CD14-positive monocyte (primary cell): ENCODE data around the gene CAMTA1. TPM values are rescaled to one million over a fixed set of nuclear protein-coding genes. Genes with fewer than 3 reads are reported as not detected.
A peak's percentile ranks its signal among the peaks of the same experiment; 100 is the strongest.

Experiments
- DNase-seq, 3 donors: peaks; one replicate each; pipeline ENCODE4 v3.0.0-alpha.2; 2011 to 2022
- H2AFZ ChIP-seq: 2 replicates; pipeline ENCODE4 v1.6.0; 2012; ENCODE audit warnings: mild to moderate bottlenecking, low read depth, low read length, inconsistent platforms; ENCODE audit not compliant: insufficient read depth, poor library complexity, severe bottlenecking
- H3K27ac ChIP-seq, 2 donors: 1 replicate in 1 of 2; 2 replicates in 1 of 2; pipeline ENCODE4 v1.5.1; 2012 to 2013; ENCODE audit warnings: low read length in 2 of 2, control low read depth in 1 of 2, inconsistent platforms in 1 of 2, low read depth in 1 of 2, mild to moderate bottlenecking in 1 of 2
- H3K27me3 ChIP-seq, 2 donors: one replicate each; pipeline versions ENCODE4 v1.6.0 to v1.6.1; 2011 to 2013; ENCODE audit warnings: low read length in 2 of 2; ENCODE audit not compliant: control insufficient read depth in 2 of 2, insufficient read depth in 2 of 2
- H3K36me3 ChIP-seq, 2 donors: replicated peaks in 1 of 2; 1 replicate in 1 of 2; 2 replicates in 1 of 2; pipeline versions ENCODE4 v1.5.1 to v1.6.1; 2012 to 2013; ENCODE audit warnings: low read length in 2 of 2, control low read depth in 1 of 2, inconsistent platforms in 1 of 2, mild to moderate bottlenecking in 1 of 2; ENCODE audit not compliant: insufficient read depth in 2 of 2, control insufficient read depth in 1 of 2
- H3K4me1 ChIP-seq, 2 donors: 1 replicate in 1 of 2; 2 replicates in 1 of 2; pipeline versions ENCODE4 v1.5.1 to v1.6.1; 2012 to 2013; ENCODE audit warnings: low read length in 2 of 2, control low read depth in 1 of 2, inconsistent platforms in 1 of 2, mild to moderate bottlenecking in 1 of 2, moderate library complexity in 1 of 2; ENCODE audit not compliant: insufficient read depth in 2 of 2, control insufficient read depth in 1 of 2
- H3K4me2 ChIP-seq: replicated peaks from 2 replicates; pipeline ENCODE3; 2012; ENCODE audit warnings: low read length, moderate library complexity, mild to moderate bottlenecking; ENCODE audit not compliant: poor library complexity, severe bottlenecking; ENCODE audit errors: extremely low read depth
- H3K4me3 ChIP-seq, 3 experiments: fragments of 200-600 bp in 1 of 3; sonication (generic) in 1 of 3; replicated peaks in 1 of 3; 1 replicate in 2 of 3; 2 replicates in 1 of 3; pipeline ENCODE4 v1.5.1; 2011 to 2013; ENCODE audit warnings: low read length in 3 of 3, mild to moderate bottlenecking in 3 of 3, control low read depth in 2 of 3, low read depth in 2 of 3, inconsistent platforms in 1 of 3, moderate library complexity in 1 of 3
- H3K79me2 ChIP-seq: 2 replicates; pipeline ENCODE4 v1.6.0; 2012; ENCODE audit warnings: mild to moderate bottlenecking, control low read depth, inconsistent platforms, low read length, moderate library complexity; ENCODE audit not compliant: insufficient read depth
- H3K9ac ChIP-seq: 2 replicates; pipeline ENCODE4 v1.6.0; 2017; ENCODE audit warnings: low read length, mild to moderate bottlenecking; ENCODE audit not compliant: insufficient read depth, poor library complexity, severe bottlenecking
- H3K9me3 ChIP-seq, 2 donors: replicated peaks in 1 of 2; 1 replicate in 1 of 2; 2 replicates in 1 of 2; pipeline versions ENCODE4 v1.5.1 to v1.6.1; 2012 to 2013; ENCODE audit warnings: low read length in 2 of 2, control low read depth in 1 of 2; ENCODE audit not compliant: control insufficient read depth in 1 of 2, insufficient read depth in 1 of 2
- H4K20me1 ChIP-seq: 2 replicates; pipeline ENCODE4 v1.6.0; 2012; ENCODE audit warnings: mild to moderate bottlenecking, low read length, control low read depth, moderate library complexity; ENCODE audit not compliant: insufficient read depth
- H3K27ac Mint-ChIP-seq, 7 donors: one replicate each; pipeline ENCODE4 v1.8.0; 2020; ENCODE audit warnings: mild to moderate bottlenecking in 7 of 7, mixed read lengths in 7 of 7, moderate library complexity in 6 of 7, inconsistent platforms in 2 of 7
- H3K27me3 Mint-ChIP-seq, 3 donors: one replicate each; pipeline ENCODE4 v1.8.0; 2021 to 2022; ENCODE audit warnings: low read depth in 3 of 3, mild to moderate bottlenecking in 3 of 3, mixed read lengths in 3 of 3, moderate library complexity in 3 of 3, inconsistent platforms in 1 of 3
- H3K36me3 Mint-ChIP-seq, 2 donors: one replicate each; pipeline ENCODE4 v1.8.0; 2020; ENCODE audit warnings: mixed read lengths in 2 of 2, inconsistent platforms in 1 of 2, mild to moderate bottlenecking in 1 of 2
- H3K4me1 Mint-ChIP-seq: one replicate; pipeline ENCODE4 v1.8.0; 2020; ENCODE audit warnings: mild to moderate bottlenecking, mixed read lengths
- H3K4me3 Mint-ChIP-seq, 2 donors: one replicate each; pipeline ENCODE4 v1.8.0; 2020; ENCODE audit warnings: mild to moderate bottlenecking in 2 of 2, mixed read lengths in 2 of 2, moderate library complexity in 1 of 2
- H3K9me3 Mint-ChIP-seq, 7 donors: one replicate each; pipeline ENCODE4 v1.8.0; 2020 to 2022; ENCODE audit warnings: mixed read lengths in 7 of 7, mild to moderate bottlenecking in 6 of 7, moderate library complexity in 6 of 7, inconsistent platforms in 2 of 7
- CTCF ChIP-seq: fragments of 200-600 bp; IDR thresholded peaks from one replicate; pipeline ENCODE4 v1.8.0; 2022; ENCODE audit warnings: antibody characterized with exemption, mild to moderate bottlenecking
- WGBS: methylation state at CpG from one replicate; pipeline ENCODE4 v1.1.5; 2013; ENCODE audit warnings: missing lambda C conversion rate; ENCODE audit not compliant: insufficient coverage; 5-methylcytosine and 5-hydroxymethylcytosine counted together
- intact Hi-C, 2 donors: fragments of 100-400 bp; cut with micrococcal nuclease; formaldehyde crosslinking; loops; one replicate each; pipeline versions ENCODE4 v1.15.0 to v1.15.1; 2023
- polyA plus RNA-seq, 3 donors: library from polyadenylated mRNA; depleted of rRNA in 1 of 3; unstranded in 2 of 3; stranded (reverse) in 1 of 3; fragments of 300-500 nt in 2 of 3; fragments of >200 nt in 1 of 3; fragmentation: Illumina TruSeq in 2 of 3; gene quantifications; 1 replicate in 2 of 3; 2 replicates in 1 of 3; pipeline ENCODE4 v1.2.3, GENCODE V29; 2012 to 2021

CAMTA1 gene
- polyA plus RNA-seq, 3 donors = 52.0 to 89.6 (median 78.3) TPM

GRCh38 chr1:6902153-6902552 is 116.9 kb downstream of the CAMTA1 start:
- no peak for TF ChIP-seq CTCF
- Mint-ChIP-seq H3K27ac (peak overlapping the region in 1 of 7 donors; percentile 30), H3K36me3 (no peaks in the 10 kb centered on the region), H3K4me1 (peaks cover 4% of the 10 kb centered on the region), H3K27me3 (peaks cover 2 to 6% (median 5%) of the 10 kb centered on the region in 3 donors), H3K9me3 (peaks cover 0 to 1% (median 0%) of the 10 kb centered on the region in 7 donors), H3K4me3 (no peak overlapping the region)
- no peak overlapping the region for H3K9ac ChIP-seq
- H3K27me3 ChIP-seq = no peaks in the 10 kb centered on the region
- no peak overlapping the region for H3K27ac ChIP-seq
- no peaks in the 10 kb centered on the region for H3K36me3 ChIP-seq
- WGBS = 88% methylated on average over 2 of the region's 2 CpGs
- no peak overlapping the region for H3K4me3 ChIP-seq
- H3K79me2 ChIP-seq = no peaks in the 10 kb centered on the region
- no peaks in the 10 kb centered on the region for H3K9me3 ChIP-seq
- H3K4me2 ChIP-seq = no peak overlapping the region
- H3K4me1 ChIP-seq = no peaks in the 10 kb centered on the region
- no peak for DNase-seq
- H2AFZ ChIP-seq = no peak overlapping the region
- H4K20me1 ChIP-seq = no peaks in the 10 kb centered on the region
- intact Hi-C loops = no loop called here

GRCh38 chr1:6904476-6905170 is 119.4 kb downstream of the CAMTA1 start:
- no peak overlapping the region for H3K27ac ChIP-seq
- WGBS = 100% methylated on average over 7 of the region's 17 CpGs
- no peaks in the 10 kb centered on the region for H4K20me1 ChIP-seq
- H3K36me3 ChIP-seq = no peaks in the 10 kb centered on the region
- Mint-ChIP-seq H3K27ac (no peak overlapping the region), H3K27me3 (peaks cover 3 to 10% (median 6%) of the 10 kb centered on the region in 3 donors), H3K4me3 (no peak overlapping the region), H3K9me3 (peaks cover 0 to 1% (median 0%) of the 10 kb centered on the region in 7 donors), H3K36me3 (no peaks in the 10 kb centered on the region), H3K4me1 (peaks cover 4% of the 10 kb centered on the region)
- no peak for TF ChIP-seq CTCF
- no peak overlapping the region for H3K9ac ChIP-seq
- H3K4me1 ChIP-seq = no peaks in the 10 kb centered on the region
- H3K4me3 ChIP-seq = no peak overlapping the region
- H2AFZ ChIP-seq = no peak overlapping the region
- no peaks in the 10 kb centered on the region for H3K9me3 ChIP-seq
- no peak overlapping the region for H3K4me2 ChIP-seq
- no peaks in the 10 kb centered on the region for H3K79me2 ChIP-seq
- DNase-seq = no peak
- H3K27me3 ChIP-seq = no peaks in the 10 kb centered on the region
- intact Hi-C loops = no loop called here
